ENCODE data around the gene GRIA2. TPM values are rescaled to one million over a fixed set of nuclear protein-coding genes. Genes with fewer than 3 reads are reported as not detected.

GRIA2 gene
- total RNA-seq, 1 experiment from 2014 or later: 0.32 TPM

DNA sequence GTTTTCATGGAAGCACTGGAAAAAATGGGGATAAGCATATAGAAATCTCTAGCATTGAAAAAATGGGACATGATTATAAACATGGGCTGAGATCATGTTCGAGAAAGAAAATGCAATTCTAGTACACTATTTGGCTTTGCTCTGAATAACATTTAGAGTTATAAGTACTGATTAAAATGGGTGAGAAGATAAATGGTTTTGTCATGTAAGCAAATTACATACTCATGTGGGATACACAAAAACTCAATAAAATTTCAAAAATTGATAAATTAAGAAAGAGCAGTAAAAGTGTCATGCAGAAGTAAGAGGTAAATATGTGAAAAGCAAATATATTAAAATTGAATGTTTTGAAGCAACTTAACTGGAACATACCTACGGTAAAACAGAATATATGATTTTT, 99.6 kb downstream of the GRIA2 start:
- intact Hi-C loops (cut with micrococcal nuclease; ENCODE audit: unreplicated experiment): no loop called here
- Histone ChIP-seq H3K27ac (ENCODE audit: low read depth, low read length, poor library complexity, severe bottlenecking) (no peak overlapping the region), H3K4me3 (ENCODE audit: low read depth, low read length, poor library complexity, severe bottlenecking) (no peak overlapping the region), H3K27me3 (replicated peaks; ENCODE audit: insufficient read depth, low read depth, low read length, poor library complexity) (no peaks in the 10 kb centered on the region), H3K4me1 (ENCODE audit: insufficient read depth, low read length, poor library complexity, severe bottlenecking) (no peaks in the 10 kb centered on the region), H3K36me3 (ENCODE audit: insufficient read depth, low read length, poor library complexity, severe bottlenecking) (no peaks in the 10 kb centered on the region), H3K9me3 (ENCODE audit: low read depth, low read length, poor library complexity, severe bottlenecking) (no peaks in the 10 kb centered on the region)
- no TSS peak for BruUV-seq (replicated peaks)
- no peak for DNase-seq (ENCODE audit: low spot score)
- TF ChIP-seq CTCF (conservative IDR thresholded peaks at IDR 0.05; ENCODE audit: low read depth, low read length) (no peak), EZH2 (IDR thresholded peaks at IDR 0.05; ENCODE audit: borderline replicate concordance, low read depth, low read length, poor library complexity, severe bottlenecking) (no peak)
- POLR2A ChIA-PET (ENCODE audit: low non-redundant PET): no interaction called here
- CTCF ChIA-PET: no interaction called here

DNA sequence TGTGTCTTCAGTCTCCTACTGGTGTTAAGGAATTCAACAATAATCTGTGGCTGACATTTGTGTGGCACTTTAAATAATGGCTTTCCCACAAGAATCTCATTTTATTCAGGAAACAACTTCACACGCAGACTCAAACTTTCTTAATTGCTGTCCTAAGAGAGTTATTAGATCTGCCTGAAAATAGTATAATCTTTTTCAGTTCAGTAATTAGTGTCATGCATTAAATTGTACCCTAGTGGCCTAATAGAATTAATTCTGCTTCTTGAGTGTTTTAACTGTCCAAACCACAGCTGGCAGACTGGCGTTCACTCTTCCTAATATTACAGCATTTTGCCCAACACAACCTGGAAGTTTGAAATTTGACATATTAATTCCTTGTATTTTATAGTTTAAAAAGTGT, 107.1 kb downstream of the GRIA2 start:
- POLR2A ChIA-PET (ENCODE audit: low non-redundant PET): no interaction called here
- CTCF ChIA-PET: no interaction called here
- TF ChIP-seq EZH2 (IDR thresholded peaks at IDR 0.05; ENCODE audit: borderline replicate concordance, low read depth, low read length, poor library complexity, severe bottlenecking): no peak
- TF ChIP-seq CTCF (conservative IDR thresholded peaks at IDR 0.05; ENCODE audit: low read depth, low read length): no peak
- H3K9me3 ChIP-seq (ENCODE audit: low read depth, low read length, poor library complexity, severe bottlenecking): no peaks in the 10 kb centered on the region
- no TSS peak for BruUV-seq (replicated peaks)
- intact Hi-C loops (cut with micrococcal nuclease; ENCODE audit: unreplicated experiment): no loop called here
- H3K4me3 ChIP-seq (ENCODE audit: low read depth, low read length, poor library complexity, severe bottlenecking): no peak overlapping the region
- no peaks in the 10 kb centered on the region for H3K4me1 ChIP-seq (ENCODE audit: insufficient read depth, low read length, poor library complexity, severe bottlenecking)
- no peak overlapping the region for H3K27ac ChIP-seq (ENCODE audit: low read depth, low read length, poor library complexity, severe bottlenecking)
- DNase-seq (ENCODE audit: low spot score): no peak
- H3K36me3 ChIP-seq (ENCODE audit: insufficient read depth, low read length, poor library complexity, severe bottlenecking): no peaks in the 10 kb centered on the region
- H3K27me3 ChIP-seq (replicated peaks; ENCODE audit: insufficient read depth, low read depth, low read length, poor library complexity): no peaks in the 10 kb centered on the region

- DNase-seq (ENCODE audit: low spot score): no peak
- H3K27ac ChIP-seq (ENCODE audit: low read depth, low read length, poor library complexity, severe bottlenecking): no peak overlapping the region
Observed at GRCh38 chr4:157357887-157358286, 137.4 kb downstream of the GRIA2 start.

More at GRCh38 chr4:157357887-157358286, 137.4 kb downstream of the GRIA2 start:
- H3K36me3 ChIP-seq (ENCODE audit: insufficient read depth, low read length, poor library complexity, severe bottlenecking): no peaks in the 10 kb centered on the region
- H3K4me1 ChIP-seq (ENCODE audit: insufficient read depth, low read length, poor library complexity, severe bottlenecking): no peaks in the 10 kb centered on the region
- no TSS peak for BruUV-seq (replicated peaks)
- TF ChIP-seq EZH2 (IDR thresholded peaks at IDR 0.05; ENCODE audit: borderline replicate concordance, low read depth, low read length, poor library complexity, severe bottlenecking) (no peak), CTCF (conservative IDR thresholded peaks at IDR 0.05; ENCODE audit: low read depth, low read length) (no peak)
- H3K27me3 ChIP-seq (replicated peaks; ENCODE audit: insufficient read depth, low read depth, low read length, poor library complexity): no peaks in the 10 kb centered on the region
- H3K4me3 ChIP-seq (ENCODE audit: low read depth, low read length, poor library complexity, severe bottlenecking): no peak overlapping the region
- CTCF ChIA-PET: no interaction called here
- no peaks in the 10 kb centered on the region for H3K9me3 ChIP-seq (ENCODE audit: low read depth, low read length, poor library complexity, severe bottlenecking)
- POLR2A ChIA-PET (ENCODE audit: low non-redundant PET): no interaction called here
- intact Hi-C loops (cut with micrococcal nuclease; ENCODE audit: unreplicated experiment): no loop called here
